Stimulated activated CD8-positive, alpha-beta memory T cell treated with anti-CD3 and anti-CD28 coated beads, Interleukin-12 subunit alpha, Interleukin-12 subunit beta, amount 100 ng/mL, for 24 hours (primary cell): ENCODE measurements around the gene CD81.

Source experiments
- DNase-seq: peaks from one replicate; pipeline ENCODE4 v3.0.0-alpha.2; 2020; ENCODE audit errors: extremely low read depth

CD81 gene

GRCh38 chr11:2421226-2421994 is 44.3 kb downstream of the CD81 start:
- no peak for DNase-seq

GRCh38 chr11:2421996-2422395 is 44.9 kb downstream of the CD81 start:
- no peak for DNase-seq

- DNase-seq: no peak
Observed at GRCh38 chr11:2422461-2423156, 45.5 kb downstream of the CD81 start.

GRCh38 chr11:2423157-2424025 is 46.3 kb downstream of the CD81 start:
- DNase-seq: no peak

- no peak for DNase-seq
Observed at GRCh38 chr11:2424811-2425495, 47.8 kb downstream of the CD81 start.

GRCh38 chr11:2425506-2425905 is 48.4 kb downstream of the CD81 start:
- DNase-seq: no peak

- DNase-seq: no peak
Observed at GRCh38 chr11:2426221-2426620, 49.1 kb downstream of the CD81 start.

GRCh38 chr11:2426826-2427521 is 49.9 kb downstream of the CD81 start:
- DNase-seq: no peak

- DNase-seq: no peak
Observed at GRCh38 chr11:2427721-2428321, 50.7 kb downstream of the CD81 start.

GRCh38 chr11:2428322-2428795 is 51.2 kb downstream of the CD81 start:
- peak; percentile 60 for DNase-seq

- DNase-seq: no peak
Observed at GRCh38 chr11:2431395-2431794, 54.3 kb downstream of the CD81 start.

- no peak for DNase-seq
Observed at GRCh38 chr11:2432171-2432621, 55.1 kb downstream of the CD81 start.

GRCh38 chr11:2432628-2433071 is 55.5 kb downstream of the CD81 start:
- DNase-seq: no peak

GRCh38 chr11:2433106-2433925 is 56.2 kb downstream of the CD81 start:
- no peak for DNase-seq

- no peak for DNase-seq
Observed at GRCh38 chr11:2434008-2434407, 56.9 kb downstream of the CD81 start.

GRCh38 chr11:2434506-2435255 is 57.6 kb downstream of the CD81 start:
- no peak for DNase-seq

GRCh38 chr11:2435288-2436012 is 58.3 kb downstream of the CD81 start:
- DNase-seq: no peak

GRCh38 chr11:2436013-2436520 is 59.0 kb downstream of the CD81 start:
- DNase-seq: no peak
